ENCODE data around the gene LEPROT.
"Not testable (repeated sequence)": the region's sequence is repeated elsewhere in the genome, so short reads cannot be mapped to it uniquely, and the experiment has no call there.

The LEPROT gene, protein sequence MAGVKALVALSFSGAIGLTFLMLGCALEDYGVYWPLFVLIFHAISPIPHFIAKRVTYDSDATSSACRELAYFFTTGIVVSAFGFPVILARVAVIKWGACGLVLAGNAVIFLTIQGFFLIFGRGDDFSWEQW

DNA sequence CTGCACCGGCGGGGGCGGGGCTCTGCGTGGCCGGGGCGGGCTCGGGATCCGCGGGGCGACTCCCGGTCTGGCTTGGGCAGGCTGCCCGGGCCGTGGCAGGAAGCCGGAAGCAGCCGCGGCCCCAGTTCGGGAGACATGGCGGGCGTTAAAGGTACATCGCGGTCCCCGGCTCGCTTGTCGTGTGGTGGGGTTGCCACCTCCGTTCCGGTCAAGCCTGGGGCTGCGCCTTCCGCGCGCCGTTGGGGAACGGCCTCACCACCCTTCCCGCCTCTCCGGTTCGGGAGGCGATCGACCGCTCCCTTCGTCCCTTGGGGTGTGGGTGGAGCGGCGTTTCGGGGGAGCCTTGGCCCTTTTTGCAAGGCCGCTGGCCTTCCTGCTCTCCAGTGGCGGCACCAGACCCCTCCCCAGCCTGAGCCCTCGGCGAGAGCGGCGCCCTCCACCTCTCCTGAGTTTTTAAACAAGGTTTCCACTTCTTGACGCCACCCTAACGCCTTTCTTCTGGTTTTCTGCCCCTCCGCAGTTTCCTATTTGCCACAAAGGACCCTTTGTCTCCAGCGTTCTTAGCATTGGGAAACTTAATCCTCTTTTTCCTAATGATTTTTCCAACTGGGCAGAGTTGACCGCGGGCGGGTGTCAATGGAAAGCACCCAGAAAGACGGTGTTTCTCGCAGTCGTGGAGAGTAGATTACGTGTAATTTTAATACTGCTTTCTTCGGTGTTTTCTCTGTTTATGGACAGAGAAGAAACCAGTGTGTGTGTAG, at the start of gene LEPROT, which contains the start of gene LEPR:
TSS of gene LEPROT (plus strand) at position 79 of the 761 bp plus-strand sequence. CDS start at position 136, 57 bp downstream.
TSS of gene LEPR (plus strand) at position 79 of the 761 bp plus-strand sequence. CDS start 144,898 bp downstream, outside the sequence.
- peak in 1 of 3 experiments; percentile 95 for DNase-seq

- peak in 2 of 3 experiments; percentile 19 to 73 for DNase-seq
Observed at GRCh38 chr1:65371544-65371943, 48.9 kb upstream of the LEPROT start.

GRCh38 chr1:65372557-65372956, 47.9 kb upstream of the LEPROT start:
- DNase-seq, result no peak

DNA sequence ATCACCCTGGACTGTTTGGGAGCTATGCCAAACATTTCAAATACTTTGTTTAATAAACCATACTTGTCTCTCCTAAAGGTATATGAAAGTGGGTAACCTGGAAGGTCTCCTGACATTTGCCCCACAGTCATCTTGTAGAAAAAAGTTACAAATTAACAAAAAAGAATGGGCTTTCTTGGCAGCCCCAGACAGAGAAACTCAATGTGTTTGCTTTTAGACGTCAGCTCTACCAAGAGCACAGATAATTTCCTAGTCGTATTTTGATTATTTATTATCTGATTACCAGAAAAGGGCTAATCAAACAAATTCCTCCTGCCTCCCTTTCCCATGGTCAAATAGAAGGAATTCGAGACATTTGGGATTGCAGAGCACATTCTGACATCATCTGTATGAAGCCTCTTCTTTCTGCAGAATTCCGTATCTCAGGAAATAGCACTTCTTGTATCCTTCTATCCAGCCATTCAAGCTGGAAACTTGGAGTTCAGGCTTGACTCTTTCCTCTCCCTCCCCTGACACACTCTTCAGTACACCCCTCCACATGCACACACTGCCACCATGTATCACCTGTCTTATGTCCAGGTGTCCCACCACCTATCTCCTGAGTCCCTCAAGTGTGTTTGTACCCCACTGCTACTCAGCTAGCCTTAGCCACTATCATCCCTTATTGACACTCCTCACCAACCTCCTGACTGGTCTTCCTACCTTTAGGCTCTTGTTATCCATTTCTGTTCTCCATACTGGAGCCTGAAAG, 42.8 kb upstream of the LEPROT start:
- DNase-seq, result no peak

DNA sequence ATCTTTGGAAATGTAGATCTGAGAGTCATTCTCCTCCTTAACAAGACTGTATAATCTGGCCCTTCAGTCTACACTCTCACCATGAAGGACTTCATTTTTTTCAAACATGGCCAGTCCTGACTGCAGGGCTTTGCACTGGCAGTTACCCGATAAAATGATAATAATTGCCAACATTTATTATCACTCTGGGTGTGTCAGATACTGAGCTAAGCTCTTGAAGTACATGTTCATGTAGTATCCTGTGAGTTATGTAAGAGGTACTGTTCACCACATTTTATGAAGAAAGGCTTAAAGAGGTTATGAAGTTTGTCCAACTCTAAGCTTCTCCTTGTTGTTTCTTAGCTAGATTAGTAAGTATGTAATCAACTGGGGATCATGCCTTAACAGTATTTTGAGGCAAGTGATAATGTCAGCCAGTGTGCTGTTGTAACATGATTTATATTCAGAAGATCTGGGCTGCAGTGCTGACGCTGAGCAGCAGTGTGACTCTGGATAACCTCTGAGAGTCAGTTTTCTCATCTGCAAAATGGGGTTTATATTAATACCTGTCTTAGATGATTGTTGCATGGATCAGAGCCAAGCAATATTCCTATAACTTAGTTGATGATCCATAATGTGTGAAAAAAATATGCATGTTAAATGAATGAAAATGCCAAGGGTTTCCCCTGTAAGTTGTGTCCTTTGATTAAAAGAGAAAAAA, 42.1 kb upstream of the LEPROT start:
- no peak for DNase-seq

DNA sequence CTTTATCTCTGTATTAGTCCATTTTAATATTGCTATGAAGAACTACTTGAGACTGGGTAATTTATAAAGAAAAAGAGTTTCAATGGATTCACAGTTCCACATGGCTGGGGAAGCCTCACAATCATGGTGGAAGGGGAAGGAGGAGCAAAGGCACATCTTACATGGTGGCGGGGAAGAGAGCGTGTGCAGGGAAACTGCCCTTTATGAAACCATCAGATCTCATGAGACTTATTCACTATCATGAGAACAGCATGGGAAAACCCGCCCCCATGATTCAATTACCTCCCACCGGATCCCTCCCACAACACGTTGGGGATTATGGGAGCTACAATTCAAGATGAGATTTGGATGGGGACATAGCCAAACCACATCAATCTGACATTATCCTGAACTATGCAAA, 36.0 kb upstream of the LEPROT start:
- DNase-seq, result not testable (repeated sequence)

- no peak for DNase-seq
Observed at GRCh38 chr1:65386439-65386838, 34.0 kb upstream of the LEPROT start.

DNA sequence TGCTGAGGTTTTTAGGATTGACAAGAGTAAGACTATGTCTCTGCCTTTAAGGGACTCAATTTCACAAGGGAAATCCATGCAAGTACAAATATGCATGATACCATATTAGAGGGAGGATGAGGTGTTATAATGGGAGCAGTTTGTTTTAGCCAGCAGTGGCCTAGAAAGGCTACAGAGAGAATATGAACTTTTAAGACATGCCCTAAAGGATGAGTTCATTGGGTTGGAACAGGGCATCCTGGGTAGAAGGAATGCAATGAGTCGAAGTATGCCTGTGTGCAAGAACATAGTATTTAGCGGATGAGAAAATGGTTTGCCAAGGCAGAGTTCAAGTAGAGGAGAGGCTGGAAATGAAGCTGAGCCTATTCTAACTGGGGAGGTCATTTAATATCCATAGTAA, 32.6 kb upstream of the LEPROT start:
- DNase-seq, result no peak

GRCh38 chr1:65388908-65389695, 31.4 kb upstream of the LEPROT start:
- DNase-seq, result no peak

- DNase-seq, result no peak
Observed at GRCh38 chr1:65392497-65392896, 28.0 kb upstream of the LEPROT start.

DNA sequence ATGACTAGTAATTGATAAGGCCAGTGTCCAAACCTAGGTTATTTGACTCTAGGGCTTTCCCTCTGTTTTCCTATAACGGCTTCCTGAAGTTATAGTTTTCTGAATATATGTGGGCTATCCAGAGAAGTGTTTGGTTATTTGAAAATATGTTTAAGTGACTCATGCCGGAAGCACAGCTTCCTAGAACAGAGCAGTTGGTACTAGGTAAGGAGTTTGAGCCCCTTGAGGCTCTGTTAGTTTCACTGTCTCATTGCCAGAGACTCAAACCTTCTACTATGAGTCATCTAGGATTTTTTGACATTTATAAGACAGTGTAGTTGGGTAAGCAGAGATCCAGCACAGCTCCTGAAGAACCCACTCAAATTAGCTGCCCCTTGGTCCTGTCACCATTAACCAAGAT, 27.1 kb upstream of the LEPROT start:
- DNase-seq, result no peak

DNA sequence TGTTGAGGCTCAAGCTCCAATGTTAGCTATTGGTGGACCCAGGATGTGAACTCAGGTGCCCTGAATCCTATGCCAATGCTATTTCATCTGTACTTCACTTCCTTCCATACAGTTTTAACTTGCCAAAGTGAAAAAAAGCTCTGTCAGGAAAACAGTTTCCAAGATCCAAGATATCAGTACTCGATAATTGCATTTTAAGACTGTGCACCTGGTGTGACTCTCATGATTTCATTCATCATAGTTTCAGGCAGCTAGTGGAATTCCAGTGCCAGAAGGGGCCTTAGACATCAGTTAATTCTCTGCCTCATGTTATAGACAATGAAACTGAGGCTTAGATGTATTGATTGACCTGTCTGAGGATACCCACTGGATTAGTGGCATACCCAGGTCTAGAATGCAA, 26.5 kb upstream of the LEPROT start:
- DNase-seq, result no peak

GRCh38 chr1:65395887-65396612, 24.4 kb upstream of the LEPROT start:
- no peak for DNase-seq

- DNase-seq, result peak in 1 of 3 experiments; percentile 12
Observed at GRCh38 chr1:65398083-65398482, 22.4 kb upstream of the LEPROT start.

DNA sequence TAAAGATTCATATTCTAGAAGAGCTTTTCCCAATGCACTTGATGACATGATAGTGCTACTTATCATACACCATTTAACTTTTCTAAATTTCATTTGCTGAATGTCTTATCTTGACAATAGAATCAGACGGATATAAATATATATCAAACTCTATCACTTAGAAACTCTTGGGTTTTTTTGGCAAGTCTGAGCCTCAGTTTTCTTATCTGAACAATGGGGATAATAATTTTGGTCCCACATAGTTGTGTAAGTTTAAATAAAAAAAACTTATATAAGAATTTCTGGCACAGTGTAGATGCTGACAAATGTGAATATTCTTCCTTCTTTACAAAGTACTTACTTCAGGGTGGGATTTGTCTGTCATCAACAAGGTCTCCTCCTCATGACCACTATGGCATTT, 21.5 kb upstream of the LEPROT start:
- no peak for DNase-seq

DNA sequence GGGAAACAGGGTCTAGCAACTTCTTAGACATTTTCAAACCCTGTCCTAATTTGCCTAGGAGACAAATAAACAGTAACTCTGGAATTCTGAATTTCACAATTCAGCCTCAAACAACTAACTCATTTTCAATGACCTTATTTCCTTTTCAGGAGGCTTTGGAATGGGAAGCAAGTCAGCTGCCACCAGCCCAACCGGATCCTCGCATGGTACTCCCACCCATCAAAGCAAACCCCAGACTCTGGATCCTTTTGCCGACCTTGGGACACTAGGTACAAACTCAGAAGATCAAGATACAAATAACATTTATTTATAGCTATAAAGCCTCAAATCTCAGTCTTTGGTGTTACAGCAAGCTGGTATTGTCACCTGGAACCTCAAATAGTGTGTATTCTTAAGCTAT, 18.9 kb upstream of the LEPROT start:
- DNase-seq, result no peak

DNA sequence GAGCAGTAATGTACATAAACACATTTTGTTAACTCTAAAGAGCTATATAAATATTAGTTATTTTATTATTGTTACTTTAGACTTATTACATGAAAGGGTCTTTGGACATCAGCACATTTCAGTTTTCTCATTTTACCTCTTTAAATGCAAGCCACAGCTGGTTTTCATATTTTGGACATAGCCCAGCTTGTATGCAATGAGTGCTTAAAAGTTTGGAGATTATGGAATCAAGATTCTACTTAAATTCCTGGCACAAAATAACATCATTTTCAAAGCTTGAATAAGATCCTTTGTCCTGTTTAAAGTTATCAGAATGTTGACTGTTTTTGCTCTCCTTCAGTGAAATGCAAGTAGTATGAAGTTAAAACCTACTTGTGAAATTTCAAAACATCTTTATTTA, 15.5 kb upstream of the LEPROT start:
- no peak for DNase-seq

DNA sequence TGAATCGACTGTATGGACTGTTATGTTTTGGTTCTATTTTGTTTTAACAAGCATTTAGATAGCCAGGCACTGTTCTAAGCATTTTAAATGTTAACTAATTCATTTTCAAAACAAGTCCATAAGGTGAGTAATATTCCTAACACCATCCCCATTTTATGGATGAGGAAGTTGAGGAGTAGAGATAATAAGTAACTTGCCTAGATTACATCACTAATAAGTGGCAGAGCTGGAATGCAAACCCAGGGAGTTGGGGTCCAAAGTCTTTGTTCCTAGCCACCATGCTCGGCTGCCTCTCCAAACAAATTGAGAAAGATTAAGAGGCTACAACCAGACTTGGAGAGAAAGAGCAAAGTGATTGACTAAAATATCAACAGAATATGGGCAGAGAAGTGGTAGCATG, 12.6 kb upstream of the LEPROT start:
- no peak for DNase-seq

DNA sequence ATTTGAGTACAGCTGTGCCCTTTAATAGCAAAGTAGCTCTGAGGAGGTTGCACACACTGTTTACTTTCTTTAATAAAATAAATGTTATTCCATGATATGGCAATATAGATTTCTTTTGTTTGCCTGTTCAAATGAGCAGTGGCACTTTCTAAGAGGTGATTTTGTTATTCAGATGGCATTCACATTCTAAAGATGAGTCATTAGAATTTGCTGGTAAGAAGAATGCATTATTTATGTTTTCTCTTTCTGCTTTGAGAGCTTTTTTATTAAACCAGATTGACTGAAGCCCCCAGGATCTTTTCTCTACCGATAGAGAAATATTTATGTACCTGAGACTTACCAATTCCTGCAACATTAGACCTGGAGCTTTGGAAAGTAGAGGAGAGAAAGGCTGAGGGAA, 11.2 kb upstream of the LEPROT start:
- DNase-seq, result no peak

DNA sequence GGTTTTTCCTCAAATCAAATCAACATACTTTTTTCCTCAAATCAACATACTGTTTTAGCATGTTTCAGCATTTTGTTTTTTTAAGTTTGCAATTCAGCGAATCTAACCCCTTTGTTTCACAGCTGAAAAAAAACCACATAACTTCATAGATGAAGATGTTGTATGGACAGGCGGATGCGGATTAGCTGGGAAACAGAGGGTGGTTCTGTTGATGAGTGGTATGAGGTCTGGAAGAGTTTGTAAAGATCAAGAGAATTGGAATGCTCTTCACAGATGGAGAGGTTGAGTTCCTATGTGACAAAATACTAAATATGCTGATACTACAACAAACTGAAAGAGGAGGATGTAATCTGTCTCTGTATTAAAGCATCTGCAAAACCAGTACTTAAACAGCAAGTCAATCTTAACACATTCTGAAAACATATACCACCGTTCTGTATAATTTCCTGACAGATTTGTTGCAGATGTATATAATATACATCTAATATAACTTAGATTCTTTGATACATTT, 10.6 kb upstream of the LEPROT start:
- no peak for DNase-seq

DNA sequence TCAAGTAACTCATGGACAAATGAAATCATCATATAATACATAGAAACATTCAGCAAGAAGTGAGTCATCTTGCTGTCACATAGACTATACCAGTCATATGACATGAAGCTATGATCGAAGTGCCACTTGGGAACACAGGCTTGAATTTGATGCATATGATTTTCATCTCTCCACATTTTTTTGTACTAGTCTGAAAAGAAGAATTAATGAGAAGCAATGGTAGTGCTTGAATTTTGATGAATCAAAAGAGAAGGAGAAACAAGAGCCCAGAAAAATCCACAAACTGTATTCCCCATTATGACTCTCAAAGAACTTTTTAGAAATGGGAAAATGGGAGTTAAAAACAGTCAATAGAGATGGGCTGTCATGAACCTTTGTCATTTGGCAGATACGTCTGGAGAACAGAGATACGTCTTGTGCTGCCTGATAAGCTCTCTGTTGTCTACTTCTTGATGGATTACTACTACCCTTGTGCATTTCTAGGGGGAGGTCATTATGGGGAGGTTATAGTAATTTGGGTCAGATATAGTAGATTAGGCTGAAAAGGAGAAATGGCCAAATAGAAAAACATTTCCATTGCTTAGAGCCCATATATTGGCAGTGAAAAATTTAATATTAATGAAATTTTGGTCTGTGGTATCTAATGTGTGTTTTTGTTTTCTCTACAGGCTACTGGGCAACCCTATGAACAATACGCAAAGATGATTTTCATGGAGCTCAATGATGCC, 8.0 kb upstream of the LEPROT start:
- no peak for DNase-seq

All from NCI-H1417 (cell line).